Parietal lobe (tissue), 2 donors: ENCODE measurements around the gene IBTK. TPM values are rescaled to one million over a fixed set of nuclear protein-coding genes. Genes with fewer than 3 reads are reported as not detected.

Experiments
- small RNA-seq: library from RNA; depleted of rRNA; stranded (forward); fragments of <200 nt; gene quantifications from one replicate; pipeline ENCODE3, GENCODE V24; 2014; ENCODE audit warnings: low replicate concordance
- total RNA-seq: library from RNA; depleted of rRNA; stranded (reverse); fragments of >200 nt; gene quantifications from one replicate; pipeline ENCODE4 v1.2.3, GENCODE V29; 2014

Gene IBTK
- 85.1 TPM for total RNA-seq

GRCh38 chr6:82247505-82248272, at the start of gene IBTK:
Gene IBTK, minus strand, starts transcription at chr6:82247744. Its CDS starts 7,258 bp downstream, at chr6:82240486.

Small RNA genes lying within 50 kb of the gene (small RNA-seq; reads per million reads assigned to genes)
- not detected for gene RNU6-130P

Other genes starting within 250 kb of the IBTK start
- gene TPBG, start 116.1 kb upstream of the IBTK start, total RNA-seq: 2.2 TPM